GM12878 (cell line): ENCODE measurements around the gene HYCC2. TPM values are rescaled to one million over a fixed set of nuclear protein-coding genes. Genes with fewer than 3 reads are reported as not detected.

Source experiments
- BACH1 ChIP-seq: fragments of 450-650 bp; IDR thresholded peaks from 2 replicates; pipeline ENCODE4 v1.6.1; 2017; ENCODE audit warnings: mild to moderate bottlenecking, borderline replicate concordance
- CBX3 ChIP-seq: fragments of 200-600 bp; sonication (generic); IDR thresholded peaks from 2 replicates; pipeline ENCODE4 v1.6.1; 2016; ENCODE audit warnings: low read depth, borderline replicate concordance
- CREB1 ChIP-seq: IDR thresholded peaks from 2 replicates; pipeline ENCODE4 v1.6.1; 2012; ENCODE audit warnings: low read depth, mild to moderate bottlenecking, inconsistent platforms
- CTCF ChIP-seq, 3 experiments: IDR thresholded peaks in 2 of 3; conservative IDR thresholded peaks in 1 of 3; 2 replicates each; pipeline ENCODE4 v1.5.1; 2011; ENCODE audit warnings: low read depth in 3 of 3, low read length in 3 of 3, mild to moderate bottlenecking in 3 of 3, control low read depth in 2 of 3, moderate library complexity in 2 of 3, inconsistent platforms in 1 of 3, mixed read lengths in 1 of 3; ENCODE audit not compliant: control insufficient read depth in 2 of 3, insufficient read depth in 1 of 3; ENCODE audit errors: extremely low read depth in 1 of 3
- EED ChIP-seq: sonication (generic); IDR thresholded peaks from 2 replicates; pipeline ENCODE4 v1.6.1; 2016; ENCODE audit warnings: antibody characterized with exemption, low read depth
- HDGF ChIP-seq: fragments of 450-650 bp; IDR thresholded peaks from 2 replicates; pipeline ENCODE4 v1.6.1; 2016; ENCODE audit warnings: antibody characterized with exemption
- MAX ChIP-seq: IDR thresholded peaks from 2 replicates; pipeline ENCODE4 v1.6.1; 2012; ENCODE audit warnings: low read depth, low read length, improper control_type of control experiment
- MXI1 ChIP-seq: fragments of 150-350 bp; IDR thresholded peaks from 2 replicates; pipeline ENCODE4 v1.6.1; 2011; ENCODE audit warnings: low read depth, mild to moderate bottlenecking, inconsistent platforms, low read length, improper control_type of control experiment
- POLR2A ChIP-seq: IDR thresholded peaks from 2 replicates; pipeline ENCODE4 v1.6.1; 2011; ENCODE audit warnings: low read depth, mild to moderate bottlenecking, low read length
- SIN3A ChIP-seq: IDR thresholded peaks from 2 replicates; pipeline ENCODE4 v1.6.1; 2012; ENCODE audit warnings: low read depth, low read length, improper control_type of control experiment
- TBL1XR1 ChIP-seq: IDR thresholded peaks from 2 replicates; pipeline ENCODE4 v1.6.1; 2012; ENCODE audit warnings: low read depth, low read length, improper control_type of control experiment
- WRNIP1 ChIP-seq: IDR thresholded peaks from 2 replicates; pipeline ENCODE4 v1.6.1; 2011; ENCODE audit warnings: low read depth, low read length, improper control_type of control experiment, borderline replicate concordance
- ZNF384 ChIP-seq: IDR thresholded peaks from 2 replicates; pipeline ENCODE4 v1.6.1; 2012; ENCODE audit warnings: low read depth, mild to moderate bottlenecking, low read length, improper control_type of control experiment, borderline replicate concordance
- ZZZ3 ChIP-seq: IDR thresholded peaks from 2 replicates; pipeline ENCODE4 v1.6.1; 2011; ENCODE audit warnings: low read depth; ENCODE audit not compliant: control insufficient read depth, insufficient read length
- polyA plus RNA-seq, 11 experiments: library from polyadenylated mRNA; depleted of rRNA in 4 of 11; unstranded in 6 of 11; stranded (reverse) in 5 of 11; fragments of >200 nt; fragmentation: Nextera tagmentation in 4 of 11; fragmentation: Illumina TruSeq in 1 of 11; extraction: Ambion mirVana in 4 of 11; extraction: Trizol in 1 of 11; gene quantifications; 1 replicate in 1 of 11; 2 replicates in 10 of 11; pipeline versions ENCODE4 v1.2.1 to v1.2.3, GENCODE V29; 2011 to 2016; ENCODE audit warnings: inconsistent platforms in 2 of 11, missing spikeins in 2 of 11, low read depth in 1 of 11
- total RNA-seq, 4 experiments: library from RNA; depleted of rRNA in 3 of 4; stranded (reverse); fragments of >200 nt in 3 of 4; fragmentation: Illumina TruSeq in 1 of 4; extraction: Trizol in 1 of 4; gene quantifications; 2 replicates each; pipeline versions ENCODE4 v1.2.1 to v1.2.3, GENCODE V29; 2013 to 2021
- TF ChIP-seq, protein P1 (sequence below): fragments of 450-650 bp; IDR thresholded peaks from 2 replicates; pipeline ENCODE4 v1.6.1; 2017; ENCODE audit warnings: low read depth, mild to moderate bottlenecking, moderate library complexity
- TF ChIP-seq, protein P2 (sequence below): fragments of 450-650 bp; formaldehyde crosslinking; IDR thresholded peaks from 2 replicates; pipeline ENCODE4 v1.4.0; 2022; ENCODE audit warnings: mild to moderate bottlenecking, moderate library complexity
- TF ChIP-seq, protein P3 (sequence below): fragments of 450-650 bp; IDR thresholded peaks from 2 replicates; pipeline ENCODE4 v1.6.1; 2014; ENCODE audit warnings: mild to moderate bottlenecking
- TF ChIP-seq, protein P4 (sequence below): fragments of 450-650 bp; IDR thresholded peaks from 2 replicates; pipeline ENCODE4 v1.6.1; 2018; ENCODE audit warnings: mild to moderate bottlenecking, low read depth, moderate library complexity; ENCODE audit not compliant: partially characterized antibody

Gene HYCC2
- total and polyA plus RNA-seq, 10 of the 15 experiments (the other 5 are each of a cell fraction or from before 2014, with no cell fraction given), result 3.4 to 17.4 (median 8.0) TPM

DNA sequence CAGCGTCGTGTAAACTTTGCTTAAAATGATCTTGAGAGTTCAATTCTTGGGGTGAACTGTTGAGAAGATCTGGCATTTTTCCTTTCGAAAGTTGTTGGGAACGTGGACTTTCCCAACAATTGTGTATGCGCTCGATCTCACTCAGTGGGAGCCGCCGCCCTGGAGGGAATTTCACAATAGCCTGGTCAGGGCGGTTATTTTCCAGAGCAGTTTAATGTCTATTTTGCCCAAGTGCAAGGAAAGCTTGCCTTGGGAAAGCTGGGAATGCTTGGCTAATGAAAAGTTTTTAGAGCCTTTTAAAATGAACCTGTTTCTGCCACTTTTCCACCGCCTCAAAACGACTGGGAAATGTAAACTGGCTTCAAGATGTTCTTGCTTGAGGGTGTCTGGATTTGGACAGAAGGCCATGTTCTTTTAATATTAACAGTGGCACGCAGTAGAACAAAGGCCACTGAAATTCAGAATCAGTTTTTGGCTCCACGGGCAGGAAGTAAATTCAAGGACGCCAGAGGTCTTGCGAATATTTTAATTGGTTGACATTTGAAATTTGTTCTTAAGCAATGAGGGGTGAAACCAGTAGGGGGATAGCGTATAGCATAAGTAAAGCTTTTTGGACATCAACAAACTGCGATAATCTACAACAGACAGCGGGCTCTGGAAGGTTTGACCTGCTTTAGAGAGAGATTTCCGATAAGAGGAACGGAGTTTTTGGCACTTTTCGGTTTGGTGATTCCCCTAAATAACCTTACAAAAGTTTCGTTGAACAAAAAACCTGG lies 45.7 kb upstream of the HYCC2 start (continued):
- no peak for TF ChIP-seq MAX
- TF ChIP-seq ZNF384, result no peak
- TF ChIP-seq TBL1XR1, result no peak
- peak; percentile 51 for TF ChIP-seq POLR2A
- TF ChIP-seq, protein P1, sequence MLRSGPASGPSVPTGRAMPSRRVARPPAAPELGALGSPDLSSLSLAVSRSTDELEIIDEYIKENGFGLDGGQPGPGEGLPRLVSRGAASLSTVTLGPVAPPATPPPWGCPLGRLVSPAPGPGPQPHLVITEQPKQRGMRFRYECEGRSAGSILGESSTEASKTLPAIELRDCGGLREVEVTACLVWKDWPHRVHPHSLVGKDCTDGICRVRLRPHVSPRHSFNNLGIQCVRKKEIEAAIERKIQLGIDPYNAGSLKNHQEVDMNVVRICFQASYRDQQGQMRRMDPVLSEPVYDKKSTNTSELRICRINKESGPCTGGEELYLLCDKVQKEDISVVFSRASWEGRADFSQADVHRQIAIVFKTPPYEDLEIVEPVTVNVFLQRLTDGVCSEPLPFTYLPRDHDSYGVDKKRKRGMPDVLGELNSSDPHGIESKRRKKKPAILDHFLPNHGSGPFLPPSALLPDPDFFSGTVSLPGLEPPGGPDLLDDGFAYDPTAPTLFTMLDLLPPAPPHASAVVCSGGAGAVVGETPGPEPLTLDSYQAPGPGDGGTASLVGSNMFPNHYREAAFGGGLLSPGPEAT, result no peak; the same call in 1 of the 2 replicates
- TF ChIP-seq CREB1, result no peak
- peak; percentile 36 to 52 (median 41); a peak in 5 of 6 replicates for TF ChIP-seq CTCF (IDR thresholded peaks at IDR 0.05 in 2 of 3, conservative IDR thresholded peaks at IDR 0.05 in 1 of 3; ENCODE audit: control insufficient read depth in 2 of 3, extremely low read depth in 1 of 3, insufficient read depth in 1 of 3, low read depth in 3 of 3, low read length in 3 of 3)
- TF ChIP-seq, protein P2, sequence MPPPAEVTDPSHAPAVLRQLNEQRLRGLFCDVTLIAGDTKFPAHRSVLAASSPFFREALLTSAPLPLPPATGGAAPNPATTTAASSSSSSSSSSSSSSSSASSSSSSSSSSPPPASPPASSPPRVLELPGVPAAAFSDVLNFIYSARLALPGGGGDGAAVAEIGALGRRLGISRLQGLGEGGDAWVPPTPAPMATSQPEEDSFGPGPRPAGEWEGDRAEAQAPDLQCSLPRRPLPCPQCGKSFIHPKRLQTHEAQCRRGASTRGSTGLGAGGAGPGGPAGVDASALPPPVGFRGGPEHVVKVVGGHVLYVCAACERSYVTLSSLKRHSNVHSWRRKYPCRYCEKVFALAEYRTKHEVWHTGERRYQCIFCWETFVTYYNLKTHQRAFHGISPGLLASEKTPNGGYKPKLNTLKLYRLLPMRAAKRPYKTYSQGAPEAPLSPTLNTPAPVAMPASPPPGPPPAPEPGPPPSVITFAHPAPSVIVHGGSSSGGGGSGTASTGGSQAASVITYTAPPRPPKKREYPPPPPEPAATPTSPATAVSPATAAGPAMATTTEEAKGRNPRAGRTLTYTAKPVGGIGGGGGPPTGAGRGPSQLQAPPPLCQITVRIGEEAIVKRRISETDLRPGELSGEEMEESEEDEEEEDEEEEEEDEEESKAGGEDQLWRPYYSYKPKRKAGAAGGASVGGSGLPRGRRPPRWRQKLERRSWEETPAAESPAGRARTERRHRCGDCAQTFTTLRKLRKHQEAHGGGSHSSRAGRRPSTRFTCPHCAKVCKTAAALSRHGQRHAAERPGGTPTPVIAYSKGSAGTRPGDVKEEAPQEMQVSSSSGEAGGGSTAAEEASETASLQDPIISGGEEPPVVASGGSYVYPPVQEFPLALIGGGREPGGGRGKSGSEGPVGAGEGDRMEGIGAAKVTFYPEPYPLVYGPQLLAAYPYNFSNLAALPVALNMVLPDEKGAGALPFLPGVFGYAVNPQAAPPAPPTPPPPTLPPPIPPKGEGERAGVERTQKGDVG (CRISPR knock-in tag), result no peak
- no peak; the same call in 1 of the 2 replicates for TF ChIP-seq EED
- TF ChIP-seq SIN3A, result 0 out of 2 replicates have a peak, but pooled peaks have one; percentile 26
- no peak for TF ChIP-seq ZZZ3
- no peak for TF ChIP-seq HDGF
- TF ChIP-seq CBX3, result no peak
- TF ChIP-seq, protein P3, sequence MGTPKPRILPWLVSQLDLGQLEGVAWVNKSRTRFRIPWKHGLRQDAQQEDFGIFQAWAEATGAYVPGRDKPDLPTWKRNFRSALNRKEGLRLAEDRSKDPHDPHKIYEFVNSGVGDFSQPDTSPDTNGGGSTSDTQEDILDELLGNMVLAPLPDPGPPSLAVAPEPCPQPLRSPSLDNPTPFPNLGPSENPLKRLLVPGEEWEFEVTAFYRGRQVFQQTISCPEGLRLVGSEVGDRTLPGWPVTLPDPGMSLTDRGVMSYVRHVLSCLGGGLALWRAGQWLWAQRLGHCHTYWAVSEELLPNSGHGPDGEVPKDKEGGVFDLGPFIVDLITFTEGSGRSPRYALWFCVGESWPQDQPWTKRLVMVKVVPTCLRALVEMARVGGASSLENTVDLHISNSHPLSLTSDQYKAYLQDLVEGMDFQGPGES, result no peak
- peak; percentile 61 for TF ChIP-seq MXI1
- no peak for TF ChIP-seq BACH1
- TF ChIP-seq, protein P4, sequence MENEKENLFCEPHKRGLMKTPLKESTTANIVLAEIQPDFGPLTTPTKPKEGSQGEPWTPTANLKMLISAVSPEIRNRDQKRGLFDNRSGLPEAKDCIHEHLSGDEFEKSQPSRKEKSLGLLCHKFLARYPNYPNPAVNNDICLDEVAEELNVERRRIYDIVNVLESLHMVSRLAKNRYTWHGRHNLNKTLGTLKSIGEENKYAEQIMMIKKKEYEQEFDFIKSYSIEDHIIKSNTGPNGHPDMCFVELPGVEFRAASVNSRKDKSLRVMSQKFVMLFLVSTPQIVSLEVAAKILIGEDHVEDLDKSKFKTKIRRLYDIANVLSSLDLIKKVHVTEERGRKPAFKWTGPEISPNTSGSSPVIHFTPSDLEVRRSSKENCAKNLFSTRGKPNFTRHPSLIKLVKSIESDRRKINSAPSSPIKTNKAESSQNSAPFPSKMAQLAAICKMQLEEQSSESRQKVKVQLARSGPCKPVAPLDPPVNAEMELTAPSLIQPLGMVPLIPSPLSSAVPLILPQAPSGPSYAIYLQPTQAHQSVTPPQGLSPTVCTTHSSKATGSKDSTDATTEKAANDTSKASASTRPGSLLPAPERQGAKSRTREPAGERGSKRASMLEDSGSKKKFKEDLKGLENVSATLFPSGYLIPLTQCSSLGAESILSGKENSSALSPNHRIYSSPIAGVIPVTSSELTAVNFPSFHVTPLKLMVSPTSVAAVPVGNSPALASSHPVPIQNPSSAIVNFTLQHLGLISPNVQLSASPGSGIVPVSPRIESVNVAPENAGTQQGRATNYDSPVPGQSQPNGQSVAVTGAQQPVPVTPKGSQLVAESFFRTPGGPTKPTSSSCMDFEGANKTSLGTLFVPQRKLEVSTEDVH, result no peak
- no peak for TF ChIP-seq WRNIP1
